Stimulated activated naive CD8-positive, alpha-beta T cell treated with anti-CD3 and anti-CD28 coated beads, Interleukin-15, Interleukin-2, amounts not matched to agents 100 ng/mL and 50 ng/mL, for 24 hours (primary cell): Measurements from ENCODE around the gene CER1.

Source experiments
- H3K27ac Mint-ChIP-seq: one replicate; pipeline ENCODE4 v1.8.0; 2021; ENCODE audit warnings: mild to moderate bottlenecking, mixed read lengths
- H3K27me3 Mint-ChIP-seq: one replicate; pipeline ENCODE4 v1.8.0; 2021; ENCODE audit warnings: mixed read lengths
- H3K36me3 Mint-ChIP-seq: one replicate; pipeline ENCODE4 v1.8.0; 2021; ENCODE audit warnings: low read depth, mixed read lengths
- H3K4me1 Mint-ChIP-seq: one replicate; pipeline ENCODE4 v1.8.0; 2021; ENCODE audit warnings: low read depth, mixed read lengths
- H3K4me3 Mint-ChIP-seq: one replicate; pipeline ENCODE4 v1.8.0; 2021; ENCODE audit warnings: mild to moderate bottlenecking, mixed read lengths
- H3K9me3 Mint-ChIP-seq: one replicate; pipeline ENCODE4 v1.8.0; 2021; ENCODE audit warnings: mixed read lengths

Gene CER1

DNA sequence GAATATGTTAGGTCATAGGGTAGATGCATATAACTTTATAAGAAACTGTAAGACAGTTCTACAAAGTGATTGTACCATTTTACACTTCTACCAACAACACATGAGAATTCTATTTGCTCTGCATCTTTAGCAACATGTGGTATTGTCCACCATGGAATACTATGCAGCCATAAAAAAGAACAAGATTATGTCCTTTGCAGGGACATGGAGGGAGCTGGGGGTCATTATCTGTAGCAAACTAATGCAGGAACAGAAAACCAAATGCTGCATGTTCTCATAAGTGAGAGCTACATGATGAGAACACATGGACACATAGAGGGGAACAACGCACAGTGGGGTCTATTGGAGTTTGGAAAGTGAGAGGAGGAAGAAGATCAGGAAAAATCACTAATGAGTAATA lies 22.2 kb upstream of the CER1 start:
- Mint-ChIP-seq H3K4me1 (peaks cover 3% of the 10 kb centered on the region), H3K27ac (no peak overlapping the region), H3K27me3 (peaks cover 17% of the 10 kb centered on the region), H3K9me3 (peaks cover 3% of the 10 kb centered on the region), H3K36me3 (no peaks in the 10 kb centered on the region), H3K4me3 (no peak overlapping the region)

DNA sequence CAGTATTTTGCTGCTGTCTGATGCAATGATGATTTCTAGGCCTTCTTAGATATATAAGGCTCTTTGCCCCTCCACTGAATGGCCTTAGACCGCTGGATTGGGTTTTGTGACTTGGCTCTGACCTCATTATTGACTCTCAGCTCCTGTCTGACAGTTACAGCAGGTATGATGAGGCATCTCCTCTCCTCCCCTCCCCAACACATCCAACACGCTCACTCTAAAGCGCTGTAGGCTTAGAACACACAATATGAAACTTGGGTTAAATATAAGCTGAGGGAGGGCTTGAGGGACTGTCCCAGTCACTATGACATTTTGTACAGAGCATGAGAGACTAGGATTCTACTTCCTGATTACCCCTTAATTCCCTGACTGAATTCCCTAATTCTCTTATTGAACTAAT lies 18.8 kb upstream of the CER1 start:
- Mint-ChIP-seq H3K36me3 (no peaks in the 10 kb centered on the region), H3K4me1 (no peaks in the 10 kb centered on the region), H3K27ac (no peak overlapping the region)

DNA sequence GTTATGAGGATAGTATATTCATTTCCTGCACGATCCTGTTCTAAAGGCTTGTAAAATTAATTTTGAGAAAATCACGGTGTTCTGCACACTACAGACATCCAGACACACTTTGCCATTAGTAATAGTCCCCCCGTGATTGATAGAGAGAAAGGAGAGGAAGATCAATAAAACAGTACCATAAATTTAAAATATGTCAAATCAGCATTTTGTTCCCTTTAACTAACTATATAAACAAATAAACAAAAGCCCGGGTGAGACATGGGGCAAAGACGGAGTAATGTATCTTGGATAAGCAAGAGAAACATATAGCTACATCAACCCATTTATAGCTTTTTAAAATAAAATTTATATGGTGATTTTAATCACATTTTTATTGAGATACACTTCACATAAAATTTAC lies 10.6 kb upstream of the CER1 start:
- Mint-ChIP-seq H3K9me3 (no peaks in the 10 kb centered on the region), H3K36me3 (no peaks in the 10 kb centered on the region), H3K27me3 (peaks cover 31% of the 10 kb centered on the region), H3K27ac (no peak overlapping the region), H3K4me3 (no peak overlapping the region), H3K4me1 (no peaks in the 10 kb centered on the region)

More for the DNA sequence above, 18.8 kb upstream of the CER1 start:
- peaks cover 3% of the 10 kb centered on the region for H3K9me3 Mint-ChIP-seq
- H3K4me3 Mint-ChIP-seq = no peak overlapping the region
- H3K27me3 Mint-ChIP-seq = peaks cover 21% of the 10 kb centered on the region

DNA sequence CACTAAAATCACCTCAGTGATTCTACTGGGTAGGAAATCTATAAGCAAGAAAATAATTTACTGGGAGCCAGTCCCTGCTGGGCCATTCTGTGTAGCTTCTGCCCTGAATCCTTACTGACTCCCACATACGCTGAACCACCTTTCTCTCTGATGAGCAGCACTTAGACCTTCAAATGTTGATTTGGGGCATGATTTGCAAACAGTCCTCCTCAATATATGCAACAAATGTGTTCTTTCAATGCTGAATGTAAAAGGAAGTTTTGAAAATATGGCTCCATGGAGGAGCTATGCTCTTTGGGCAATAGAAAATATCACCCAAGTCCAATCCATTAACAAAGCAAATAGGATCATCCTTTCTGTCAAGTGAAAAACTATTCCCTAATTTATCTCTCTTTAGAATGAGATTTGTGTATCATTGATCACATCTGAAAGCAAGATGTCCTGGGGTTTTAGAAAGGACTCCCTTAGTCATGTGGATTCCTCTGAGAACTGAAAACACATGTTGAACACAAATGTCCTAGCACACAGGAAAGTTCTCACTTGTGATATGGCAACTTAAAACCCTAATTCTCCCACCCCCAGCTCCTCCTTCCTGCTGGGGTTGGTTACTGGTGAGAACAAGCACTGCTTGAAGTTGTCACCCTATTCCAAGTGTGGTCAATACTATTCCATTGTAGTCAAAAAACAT lies 8.9 kb upstream of the CER1 start:
- Mint-ChIP-seq H3K36me3 (no peaks in the 10 kb centered on the region), H3K9me3 (no peaks in the 10 kb centered on the region), H3K27me3 (peaks cover 21% of the 10 kb centered on the region), H3K4me3 (no peak overlapping the region), H3K4me1 (no peaks in the 10 kb centered on the region), H3K27ac (no peak overlapping the region)

DNA sequence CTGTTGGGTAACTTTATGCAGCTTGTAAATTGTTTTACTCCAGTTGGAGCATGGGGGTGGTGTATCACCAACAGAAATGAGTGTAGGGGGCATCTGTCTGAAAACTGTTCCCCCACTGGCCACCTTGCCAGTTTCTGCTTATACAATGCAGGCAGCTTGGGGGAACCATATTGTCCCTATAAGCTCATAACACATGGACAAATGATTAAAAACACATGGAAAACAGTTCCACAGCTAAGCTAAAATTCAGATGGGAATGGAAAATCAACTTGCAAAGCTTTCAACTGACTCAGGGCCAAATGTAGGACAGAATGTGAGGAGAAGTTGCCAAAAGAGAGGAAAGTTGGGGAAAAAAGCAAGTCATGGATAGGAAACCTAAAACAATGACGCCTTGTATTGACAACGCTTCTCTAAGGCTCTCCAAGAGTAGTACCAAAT lies 7.9 kb upstream of the CER1 start:
- H3K4me3 Mint-ChIP-seq = no peak overlapping the region
- peaks cover 18% of the 10 kb centered on the region for H3K27me3 Mint-ChIP-seq

GRCh38 chr9:14723301-14723700 lies 768 bp upstream of the CER1 start:
- Mint-ChIP-seq H3K27me3 (peaks cover 22% of the 10 kb centered on the region), H3K4me3 (no peak overlapping the region), H3K4me1 (no peaks in the 10 kb centered on the region), H3K36me3 (no peaks in the 10 kb centered on the region), H3K9me3 (no peaks in the 10 kb centered on the region), H3K27ac (no peak overlapping the region)

More for the DNA sequence above, 7.9 kb upstream of the CER1 start:
- H3K27ac Mint-ChIP-seq = no peak overlapping the region
- no peaks in the 10 kb centered on the region for H3K4me1 Mint-ChIP-seq
- no peaks in the 10 kb centered on the region for H3K36me3 Mint-ChIP-seq
- no peaks in the 10 kb centered on the region for H3K9me3 Mint-ChIP-seq

DNA sequence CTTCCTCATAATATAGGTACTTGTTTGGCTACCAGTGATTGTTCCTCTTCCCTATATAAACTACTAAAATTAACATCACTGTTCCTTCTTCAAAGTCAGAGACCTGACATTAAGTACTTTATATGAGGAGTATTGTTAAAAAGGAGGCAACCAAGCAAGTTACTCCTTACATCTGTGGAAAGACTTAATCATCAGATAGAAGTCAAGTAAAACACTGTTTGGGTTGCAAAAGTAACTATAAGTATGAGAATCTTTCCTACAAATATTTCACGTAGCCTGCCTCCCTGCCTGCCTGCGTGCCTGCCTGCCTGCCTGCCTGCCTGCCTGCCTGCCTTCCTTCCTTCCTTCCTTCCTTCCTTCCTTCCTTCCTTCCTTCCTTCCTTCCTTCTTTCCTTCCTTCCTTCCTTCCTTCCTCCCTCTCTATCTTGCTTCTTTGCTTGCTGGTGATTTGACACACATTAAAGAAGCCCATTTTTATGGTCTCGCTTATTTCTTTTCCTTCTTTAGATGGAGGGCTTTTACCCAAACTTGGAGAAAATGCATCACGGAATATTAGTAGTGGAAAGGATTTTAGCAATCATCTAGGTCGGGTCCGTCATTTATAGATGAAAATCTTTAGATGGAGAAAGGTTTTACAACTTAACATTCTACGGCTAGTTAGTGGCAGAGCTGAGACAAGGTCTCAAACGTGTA lies 3.2 kb downstream of the CER1 start:
- no peaks in the 10 kb centered on the region for H3K9me3 Mint-ChIP-seq
- peaks cover 38% of the 10 kb centered on the region for H3K27me3 Mint-ChIP-seq
- no peaks in the 10 kb centered on the region for H3K4me1 Mint-ChIP-seq
- no peak overlapping the region for H3K4me3 Mint-ChIP-seq
- no peak overlapping the region for H3K27ac Mint-ChIP-seq
- H3K36me3 Mint-ChIP-seq = no peaks in the 10 kb centered on the region

- no peak overlapping the region for H3K27ac Mint-ChIP-seq
- no peaks in the 10 kb centered on the region for H3K4me1 Mint-ChIP-seq
- H3K36me3 Mint-ChIP-seq = no peaks in the 10 kb centered on the region
- peaks cover 53% of the 10 kb centered on the region for H3K27me3 Mint-ChIP-seq
- no peak overlapping the region for H3K4me3 Mint-ChIP-seq
- no peaks in the 10 kb centered on the region for H3K9me3 Mint-ChIP-seq
Observed at GRCh38 chr9:14715102-14715501, 7.4 kb downstream of the CER1 start.

GRCh38 chr9:14713187-14713767 lies 9.3 kb downstream of the CER1 start:
- peaks cover 63% of the 10 kb centered on the region for H3K27me3 Mint-ChIP-seq
- H3K4me3 Mint-ChIP-seq = no peak overlapping the region
- peaks cover 3% of the 10 kb centered on the region for H3K36me3 Mint-ChIP-seq

DNA sequence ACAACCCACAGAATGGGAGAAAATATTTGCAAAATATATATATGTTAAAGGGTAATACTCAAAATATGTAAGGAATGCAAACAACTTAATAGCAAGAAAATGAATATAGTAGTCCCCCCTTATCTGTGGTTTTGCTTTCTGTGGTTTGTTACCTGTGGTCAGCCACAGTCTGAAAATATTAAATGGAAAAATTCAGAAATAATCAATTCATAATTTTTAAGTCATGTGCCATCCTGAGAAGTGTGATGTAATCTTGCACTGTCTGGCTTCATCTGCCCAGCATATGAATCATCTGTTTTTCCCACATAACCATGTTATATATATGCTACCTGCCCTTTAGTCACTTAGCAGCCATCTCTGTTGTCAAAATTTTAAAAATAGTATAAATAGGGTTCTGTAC lies 11.7 kb downstream of the CER1 start:
- Mint-ChIP-seq H3K36me3 (peaks cover 7% of the 10 kb centered on the region), H3K4me3 (no peak overlapping the region), H3K27me3 (peaks cover 59% of the 10 kb centered on the region), H3K4me1 (no peaks in the 10 kb centered on the region), H3K27ac (no peak overlapping the region), H3K9me3 (peaks cover 14% of the 10 kb centered on the region)

More at GRCh38 chr9:14713187-14713767, 9.3 kb downstream of the CER1 start:
- no peak overlapping the region for H3K27ac Mint-ChIP-seq
- H3K4me1 Mint-ChIP-seq = no peaks in the 10 kb centered on the region
- peaks cover 5% of the 10 kb centered on the region for H3K9me3 Mint-ChIP-seq

DNA sequence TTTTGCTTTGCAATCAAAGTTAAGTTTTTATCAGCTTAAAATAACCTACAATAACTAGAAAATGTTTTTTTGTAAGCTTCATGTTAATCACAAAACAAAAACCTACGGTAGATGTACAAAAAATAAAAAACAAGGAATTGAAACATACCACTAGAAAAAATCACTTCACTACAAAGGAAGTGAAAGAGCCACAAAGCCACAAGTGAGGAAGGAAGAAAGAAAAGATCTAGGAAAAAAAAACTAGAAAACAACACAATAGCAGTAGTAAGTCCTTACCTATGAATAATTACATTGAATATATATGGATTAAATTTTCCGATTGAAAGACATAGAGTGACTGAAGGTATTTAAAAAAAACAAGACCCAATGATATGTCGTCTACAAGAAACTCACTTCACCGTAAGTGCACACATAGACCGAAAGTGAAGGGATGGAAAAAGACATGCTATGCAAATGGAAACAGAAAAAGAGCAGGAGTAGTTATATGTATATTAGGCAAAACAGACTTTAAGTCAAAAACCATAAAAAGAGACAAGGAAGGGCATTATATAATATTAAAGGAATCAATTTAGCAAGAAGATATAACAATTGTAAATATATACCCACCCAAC lies 15.9 kb downstream of the CER1 start:
- H3K4me1 Mint-ChIP-seq = no peaks in the 10 kb centered on the region
- peak overlapping the region; percentile 7 for H3K4me3 Mint-ChIP-seq
- H3K27ac Mint-ChIP-seq = no peak overlapping the region
- peaks cover 67% of the 10 kb centered on the region for H3K27me3 Mint-ChIP-seq
- H3K36me3 Mint-ChIP-seq = peaks cover 14% of the 10 kb centered on the region
- H3K9me3 Mint-ChIP-seq = peaks cover 27% of the 10 kb centered on the region

DNA sequence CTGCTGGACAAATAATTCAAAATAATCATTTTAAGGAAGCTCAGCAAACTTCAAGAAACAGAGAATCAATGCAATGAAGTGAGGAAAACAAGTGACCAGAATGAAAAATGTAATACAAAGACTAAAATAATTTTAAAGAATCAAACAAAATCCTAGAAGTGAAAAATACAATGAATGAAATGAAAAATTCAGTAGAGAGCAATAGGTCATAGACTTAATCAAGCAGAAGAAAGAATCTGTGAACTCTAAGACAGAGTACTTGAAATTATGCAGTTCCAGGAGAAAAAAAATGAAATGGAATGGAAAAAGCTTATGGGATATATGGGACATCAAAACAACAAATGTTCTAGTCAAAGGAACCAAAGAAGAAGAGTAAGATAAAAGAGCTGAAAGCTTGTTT lies 17.5 kb downstream of the CER1 start:
- Mint-ChIP-seq H3K4me3 (no peak overlapping the region), H3K4me1 (no peaks in the 10 kb centered on the region), H3K27ac (no peak overlapping the region)

DNA sequence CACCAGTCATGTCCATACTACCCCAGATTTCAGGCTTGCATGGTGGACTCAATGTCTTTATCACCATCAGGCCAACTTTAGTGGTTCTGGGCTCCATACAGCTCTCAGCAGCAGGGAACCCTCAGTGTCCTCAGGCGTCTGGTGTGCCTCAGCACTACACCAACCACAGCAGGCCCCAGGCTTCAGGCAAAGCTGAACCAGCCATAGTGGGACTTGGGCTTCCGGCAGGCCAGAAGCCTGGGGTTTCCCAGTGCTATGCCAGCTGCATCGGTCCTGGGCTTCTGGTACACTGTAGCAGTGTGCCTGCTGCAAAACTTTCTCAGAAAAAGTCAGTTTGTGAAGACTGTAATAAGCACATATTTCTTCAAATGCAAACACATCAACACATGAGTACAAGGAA lies 18.3 kb downstream of the CER1 start:
- Mint-ChIP-seq H3K4me1 (no peaks in the 10 kb centered on the region), H3K27me3 (peaks cover 49% of the 10 kb centered on the region), H3K27ac (no peak overlapping the region), H3K9me3 (peaks cover 26% of the 10 kb centered on the region), H3K36me3 (peaks cover 14% of the 10 kb centered on the region), H3K4me3 (no peak overlapping the region)

More for the DNA sequence above, 17.5 kb downstream of the CER1 start:
- Mint-ChIP-seq H3K27me3 (peaks cover 55% of the 10 kb centered on the region), H3K9me3 (peaks cover 27% of the 10 kb centered on the region), H3K36me3 (peaks cover 14% of the 10 kb centered on the region)

GRCh38 chr9:14702200-14702720 lies 20.3 kb downstream of the CER1 start:
- no peak overlapping the region for H3K27ac Mint-ChIP-seq
- H3K36me3 Mint-ChIP-seq = peaks cover 11% of the 10 kb centered on the region
- H3K4me3 Mint-ChIP-seq = no peak overlapping the region
- peaks cover 22% of the 10 kb centered on the region for H3K9me3 Mint-ChIP-seq
- peaks cover 37% of the 10 kb centered on the region for H3K27me3 Mint-ChIP-seq
- no peaks in the 10 kb centered on the region for H3K4me1 Mint-ChIP-seq
